T-helper 2 cell (primary cell): Measurements from ENCODE around the gene SLC35G6.
A peak's percentile ranks its signal among the peaks of the same experiment; 100 is the strongest.
"Not testable (repeated sequence)": the region's sequence is repeated elsewhere in the genome, so short reads cannot be mapped to it uniquely, and the experiment has no call there.

Source experiments
- DNase-seq, 5 experiments: peaks; one replicate each; pipeline versions ENCODE4 v3.0.0 to v3.0.0-alpha.2; 2012 to 2022
- total RNA-seq, 2 donors: gene quantifications; one replicate each; lab custom pipeline; 2026; lab: John Stamatoyannopoulos, UW

Gene SLC35G6
- total RNA-seq, result 0 to 0.34 reads per million in 2 donors

DNA sequence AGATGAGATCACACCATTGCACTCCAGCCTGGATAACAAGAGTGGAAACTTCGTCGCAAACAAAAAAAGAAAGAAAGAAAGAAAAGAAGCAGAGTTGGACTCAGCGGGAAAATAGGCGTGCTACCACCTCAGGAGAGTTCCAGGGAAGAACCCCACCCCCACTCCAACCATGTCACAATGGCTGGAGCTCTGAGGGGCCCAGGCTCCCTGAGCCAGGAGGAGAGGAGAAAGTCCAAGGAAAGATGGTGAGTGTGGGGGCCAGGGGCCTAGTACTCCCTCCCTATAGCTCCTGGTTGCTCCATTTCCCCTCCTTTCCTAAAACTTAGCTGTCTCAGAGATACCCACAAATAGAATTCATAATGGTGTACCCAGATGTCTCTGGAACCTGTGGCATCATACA is at the start of gene SLC35G6:
SLC35G6 (plus strand) TSS at position 172 of the 400 bp plus-strand sequence; CDS start at position 243, 71 bp downstream.
- DNase-seq, result not testable (repeated sequence)

DNA sequence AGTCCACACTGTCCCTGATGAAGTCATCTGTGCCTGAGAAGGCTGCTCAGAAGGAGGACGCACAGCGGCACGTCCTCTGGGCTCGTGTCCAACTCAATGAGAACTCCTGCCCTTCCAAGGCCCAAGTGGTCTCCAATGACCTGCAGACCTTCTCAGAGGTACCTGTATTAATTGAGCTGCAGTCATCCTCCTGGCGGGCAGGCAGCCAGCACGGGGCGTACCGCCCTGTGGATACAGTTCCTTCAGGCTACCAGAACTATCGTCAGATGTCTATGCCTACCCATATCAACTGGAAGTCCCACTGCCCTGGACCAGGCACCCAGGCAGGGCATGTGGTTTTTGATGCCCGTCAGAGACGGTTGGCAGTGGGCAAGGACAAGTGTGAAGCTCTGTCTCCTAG is 49.0 kb upstream of the SLC35G6 start:
- no peak for DNase-seq

- DNase-seq, result peak in 4 of 5 experiments; percentile 26 to 77 (median 38)
These were observed 45.3 kb upstream of the SLC35G6 start for GRCh38 chr17:7435676-7436555.

DNA sequence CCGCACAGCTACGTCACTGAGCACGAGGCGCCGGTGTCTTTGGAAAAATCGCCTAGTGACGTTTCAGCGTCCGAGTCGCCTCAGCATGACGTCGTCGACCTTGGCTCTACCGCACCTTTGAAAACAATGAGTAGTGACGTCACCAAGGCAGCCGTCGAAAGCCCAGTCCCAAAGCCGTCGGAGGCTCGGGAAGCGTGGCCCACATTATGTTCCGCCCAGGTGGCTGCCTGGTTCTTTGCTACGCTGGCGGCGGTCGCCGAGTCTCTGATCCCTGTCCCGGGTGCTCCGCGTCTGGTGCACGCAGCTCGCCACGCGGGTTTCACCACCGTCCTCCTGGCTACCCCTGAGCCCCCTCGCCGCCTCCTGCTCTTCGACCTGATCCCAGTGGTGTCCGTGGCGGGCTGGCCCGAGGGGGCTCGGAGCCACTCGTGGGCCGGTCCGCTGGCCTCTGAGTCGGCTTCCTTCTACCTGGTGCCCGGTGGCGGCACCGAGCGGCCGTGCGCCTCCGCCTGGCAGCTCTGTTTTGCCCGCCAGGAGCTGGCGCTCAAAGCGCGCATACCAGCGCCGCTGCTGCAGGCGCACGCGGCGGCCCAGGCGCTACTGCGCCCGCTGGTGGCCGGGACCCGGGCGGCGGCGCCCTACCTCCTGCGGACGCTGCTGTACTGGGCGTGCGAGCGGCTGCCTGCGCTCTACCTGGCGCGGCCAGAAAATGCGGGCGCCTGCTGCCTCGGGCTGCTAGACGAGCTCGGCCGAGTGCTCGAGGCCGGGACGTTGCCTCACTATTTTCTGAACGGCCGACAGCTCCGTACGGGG is 44.5 kb upstream of the SLC35G6 start:
- DNase-seq, result peak; percentile 57 to 91 (median 69)

DNA sequence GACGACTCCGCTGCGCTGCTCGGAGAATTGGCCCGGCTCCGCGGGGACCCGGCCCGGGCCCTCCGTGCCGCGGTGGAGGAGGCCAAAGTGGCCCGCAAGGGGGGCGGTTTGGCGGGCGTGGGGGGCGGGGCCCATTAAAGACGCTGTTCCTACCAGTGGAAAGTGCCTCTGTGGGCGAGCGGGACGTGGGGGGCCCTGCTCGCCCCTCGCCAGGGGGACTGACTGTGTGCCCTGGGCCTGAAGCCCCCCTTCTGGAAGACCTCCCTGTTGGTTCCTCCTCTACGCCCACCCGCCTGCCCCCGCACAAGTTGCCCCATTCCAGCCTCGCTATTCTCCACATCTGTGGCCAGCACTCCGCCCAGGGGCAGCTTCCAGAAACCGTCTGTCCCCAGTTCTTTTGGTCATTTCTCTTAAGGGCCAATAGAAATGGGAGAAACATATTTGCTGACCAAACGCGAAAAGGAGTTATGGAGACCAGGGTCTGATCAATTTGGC is 43.8 kb upstream of the SLC35G6 start:
- no peak for DNase-seq

- peak in 4 of 5 experiments; percentile 13 to 40 (median 25) for DNase-seq
These were observed 43.2 kb upstream of the SLC35G6 start for GRCh38 chr17:7437950-7438614.

DNA sequence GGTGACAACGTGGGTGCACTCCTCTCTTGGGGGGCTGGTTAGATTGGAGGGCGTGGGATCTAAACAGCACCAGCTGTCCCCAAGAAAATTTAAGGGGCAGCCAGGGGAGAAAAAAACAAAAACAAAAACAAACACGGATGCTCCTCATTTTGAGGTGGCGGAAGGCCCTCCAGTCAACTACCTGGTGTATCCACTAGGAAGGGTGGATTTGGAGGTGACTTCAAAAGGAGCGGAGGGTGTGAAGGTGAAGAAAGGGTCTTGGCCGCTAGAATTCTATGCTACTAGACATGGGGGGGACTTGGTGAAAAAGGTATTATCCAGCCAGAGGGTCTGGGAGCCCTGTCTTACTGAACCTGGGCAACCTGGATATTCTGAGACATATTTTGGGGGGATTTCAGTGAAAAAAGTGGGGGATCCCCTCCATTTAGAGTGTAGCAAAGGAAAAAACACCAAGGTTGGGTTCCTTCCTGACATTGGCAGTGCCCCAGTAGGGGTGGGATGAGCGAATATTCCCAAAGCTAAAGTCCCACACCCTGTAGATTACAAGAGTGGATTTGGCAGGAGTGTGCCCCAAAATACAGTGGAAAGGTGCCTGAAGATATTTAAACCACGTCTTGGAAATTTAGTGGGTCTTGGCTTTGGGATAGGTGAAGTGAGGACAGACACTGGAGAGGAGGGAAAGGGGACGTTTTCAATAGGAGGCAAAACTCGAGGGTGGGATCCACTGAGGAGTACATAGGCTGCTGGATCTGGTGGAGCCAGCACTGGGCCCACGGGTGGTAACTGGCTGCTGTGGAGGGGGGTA is 42.4 kb upstream of the SLC35G6 start:
- no peak for DNase-seq

DNA sequence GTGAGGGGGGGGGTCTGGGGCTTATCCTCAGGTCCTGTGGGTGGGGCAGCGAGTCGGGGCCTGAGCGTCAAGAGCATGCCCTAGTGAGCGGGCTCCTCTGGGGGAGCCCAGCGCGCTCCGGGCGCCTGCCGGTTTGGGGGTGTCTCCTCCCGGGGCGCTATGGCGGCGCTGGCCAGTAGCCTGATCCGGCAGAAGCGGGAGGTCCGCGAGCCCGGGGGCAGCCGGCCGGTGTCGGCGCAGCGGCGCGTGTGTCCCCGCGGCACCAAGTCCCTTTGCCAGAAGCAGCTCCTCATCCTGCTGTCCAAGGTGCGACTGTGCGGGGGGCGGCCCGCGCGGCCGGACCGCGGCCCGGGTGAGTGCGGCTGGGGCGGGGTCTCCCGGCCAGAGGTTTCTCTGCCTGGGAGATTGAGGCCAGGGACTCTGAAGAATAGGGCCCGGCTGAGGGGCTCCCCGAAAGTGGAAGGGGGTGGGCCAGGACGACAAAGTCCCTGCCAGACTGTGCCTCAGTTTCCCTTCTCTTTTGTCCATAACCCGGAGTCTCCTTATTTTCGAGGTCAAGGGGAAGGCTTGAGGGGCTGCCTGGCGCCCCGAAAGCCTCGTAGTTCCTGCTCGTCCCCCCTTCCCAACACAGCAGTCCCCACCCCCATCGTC is 41.7 kb upstream of the SLC35G6 start, which contains the start of gene FGF11:
FGF11 (plus strand) TSS at position 51 of the 651 bp plus-strand sequence; CDS start at position 160, 109 bp downstream.
- peak in 1 of 5 experiments; percentile 25 for DNase-seq

GRCh38 chr17:7440113-7440833 is 41.0 kb upstream of the SLC35G6 start:
- peak in 2 of 5 experiments; percentile 18 to 63 for DNase-seq

DNA sequence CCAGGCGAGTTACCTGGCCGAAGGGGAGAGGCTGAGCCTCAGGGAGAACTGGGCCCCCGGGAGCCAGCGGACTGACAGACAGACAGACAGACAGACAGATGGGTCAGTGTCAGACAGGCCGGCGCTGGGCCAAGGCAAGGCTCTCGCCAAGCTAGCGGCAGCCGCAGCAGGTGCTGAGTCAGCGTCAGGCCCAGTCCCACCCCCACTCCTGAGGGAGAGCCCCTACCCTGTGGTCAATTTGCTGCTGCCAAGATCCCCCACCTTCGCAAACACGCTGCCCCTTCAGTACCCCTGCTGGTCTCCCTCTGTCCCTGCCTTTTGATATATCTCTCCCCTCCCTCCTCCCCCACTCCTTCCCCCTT is 40.4 kb upstream of the SLC35G6 start:
- no peak for DNase-seq

DNA sequence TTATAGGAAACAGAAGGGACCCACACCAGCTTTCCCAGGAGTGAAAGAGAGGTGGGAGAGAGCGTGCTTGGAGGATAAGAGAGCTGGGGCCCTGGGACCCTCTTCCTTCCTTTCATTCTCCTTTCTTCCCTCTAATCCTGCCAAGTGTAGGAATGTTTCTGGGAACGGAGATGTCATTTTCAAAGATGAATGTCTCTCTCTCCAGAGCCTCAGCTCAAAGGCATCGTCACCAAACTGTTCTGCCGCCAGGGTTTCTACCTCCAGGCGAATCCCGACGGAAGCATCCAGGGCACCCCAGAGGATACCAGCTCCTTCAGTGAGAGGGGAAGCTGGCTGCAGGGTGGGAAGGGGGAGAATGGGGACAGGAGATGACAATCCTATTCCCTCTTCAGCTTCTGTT is 40.0 kb upstream of the SLC35G6 start:
- DNase-seq, result no peak

GRCh38 chr17:7442142-7442541 is 39.1 kb upstream of the SLC35G6 start:
- DNase-seq, result no peak

GRCh38 chr17:7443499-7444485 is 37.5 kb upstream of the SLC35G6 start:
- no peak for DNase-seq

DNA sequence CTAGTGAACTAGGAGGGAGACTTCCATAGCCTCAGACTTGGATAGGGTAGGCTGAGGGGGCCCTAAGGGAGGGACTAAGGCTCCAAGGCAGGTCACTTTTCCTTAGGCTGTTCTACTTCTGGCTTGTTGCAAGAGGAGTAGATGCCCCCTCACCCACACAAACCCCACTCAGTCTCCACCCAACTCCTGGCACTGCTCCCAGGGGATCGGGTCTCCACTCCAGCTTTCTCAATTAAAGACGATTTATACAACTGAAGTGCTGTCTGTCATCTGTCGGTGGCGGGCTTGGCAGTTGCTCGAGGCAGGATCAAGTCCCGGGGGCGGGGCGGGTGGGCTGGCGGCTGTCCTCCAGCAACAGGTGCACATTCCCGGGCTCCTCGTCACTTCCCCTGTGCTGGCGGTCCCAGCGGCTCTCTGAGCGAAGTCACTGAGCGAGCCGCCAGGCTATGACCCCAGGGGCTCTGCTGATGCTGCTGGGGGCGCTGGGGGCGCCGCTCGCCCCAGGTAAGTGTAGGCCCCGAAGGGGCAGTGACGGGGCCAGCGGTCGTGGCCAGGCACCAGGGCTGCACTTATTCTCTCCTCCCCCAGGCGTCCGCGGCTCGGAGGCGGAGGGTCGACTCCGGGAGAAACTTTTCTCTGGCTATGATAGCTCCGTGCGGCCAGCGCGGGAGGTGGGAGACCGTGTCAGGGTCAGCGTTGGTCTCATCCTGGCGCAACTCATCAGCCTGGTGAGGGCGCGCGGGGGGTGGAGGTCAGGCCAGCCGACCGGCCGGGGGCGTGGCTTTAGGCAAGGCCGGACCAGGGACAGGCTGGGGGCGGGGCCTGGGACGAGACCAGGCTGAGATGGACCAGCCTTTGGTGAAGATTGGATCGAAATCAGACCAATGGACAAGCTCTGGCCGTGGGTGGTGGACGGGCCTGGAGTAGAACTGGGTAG is 36.3 kb upstream of the SLC35G6 start, which contains the start of gene CHRNB1:
CHRNB1 (plus strand) TSS at position 380 of the 937 bp plus-strand sequence; CDS start at position 447, 67 bp downstream.
- DNase-seq, result no peak

GRCh38 chr17:7445619-7445968 is 35.7 kb upstream of the SLC35G6 start:
- peak in 2 of 5 experiments; percentile 31 to 56 for DNase-seq

- DNase-seq, result no peak
These were observed 32.8 kb upstream of the SLC35G6 start for GRCh38 chr17:7448461-7448860.

- DNase-seq, result no peak
These were observed 21.2 kb upstream of the SLC35G6 start for GRCh38 chr17:7459961-7460545.
